Epithelial cell of alveolus of lung (primary cell): ENCODE data around the gene SMIM24. TPM values are rescaled to one million over a fixed set of nuclear protein-coding genes. Genes with fewer than 3 reads are reported as not detected.

Experiments
- total RNA-seq: library from RNA; depleted of rRNA; stranded (reverse); fragments of >200 nt; gene quantifications from 2 replicates; pipeline ENCODE4 v1.2.1, GENCODE V29; 2015

The SMIM24 gene
- not detected in 2 replicates for total RNA-seq

GRCh38 chr19:3480383-3481091 lies at the start of gene SMIM24:
Gene SMIM24 (minus strand): TSS chr19:3480525. CDS start chr19:3480463, 62 bp downstream.

GRCh38 chr19:3505598-3506383 lies 25.5 kb upstream of the SMIM24 start, which contains the start of gene FZR1:
Gene FZR1 (plus strand): TSS chr19:3506311. CDS start chr19:3522990, 16,679 bp downstream.

GRCh38 chr19:3500429-3501101 lies 20.2 kb upstream of the SMIM24 start, which contains the start of gene DOHH:
Gene DOHH (minus strand): TSS chr19:3500674. CDS start chr19:3496814, 3,860 bp downstream.

GRCh38 chr19:3483226-3483628 lies 2.9 kb upstream of the SMIM24 start, which contains the start of gene SMIM44:
Gene SMIM44 (minus strand): TSS chr19:3483441. CDS start chr19:3483403, 38 bp downstream.

Other genes starting within 250 kb of the SMIM24 start
- 50.4 and 127 TPM in 2 replicates for gene NFIC, start 113.9 kb downstream of the SMIM24 start, total RNA-seq
- gene SMIM44, start 2.9 kb upstream of the SMIM24 start, total RNA-seq = not detected in 2 replicates
- gene DOHH, start 20.1 kb upstream of the SMIM24 start, total RNA-seq = 24.7 and 31.2 TPM in 2 replicates
- 24.6 and 40.7 TPM in 2 replicates for gene FZR1, start 25.8 kb upstream of the SMIM24 start, total RNA-seq
- gene TEKTIP1, start 58.6 kb upstream of the SMIM24 start, total RNA-seq = not detected in 2 replicates
- 74.3 and 83.0 TPM in 2 replicates for gene MFSD12, start 77.1 kb upstream of the SMIM24 start, total RNA-seq
- 107 and 118 TPM in 2 replicates for gene HMG20B, start 92.4 kb upstream of the SMIM24 start, total RNA-seq
- 0.13 and 1.0 TPM in 2 replicates for gene GIPC3, start 105.0 kb upstream of the SMIM24 start, total RNA-seq
- 0.40 and 3.0 TPM in 2 replicates for gene TBXA2R, start 126.3 kb upstream of the SMIM24 start, total RNA-seq
- gene CACTIN, start 146.3 kb upstream of the SMIM24 start, total RNA-seq = 21.3 and 28.7 TPM in 2 replicates
- gene PIP5K1C, start 219.9 kb upstream of the SMIM24 start, total RNA-seq = 23.7 and 27.2 TPM in 2 replicates
- 0.26 TPM in 1 of 2 replicates, not detected in the other for gene TJP3, start 227.9 kb upstream of the SMIM24 start, total RNA-seq